Suprapubic skin (tissue), 4 donors: ENCODE results near the gene SLC2A4RG. TPM values are rescaled to one million over a fixed set of nuclear protein-coding genes. Genes with fewer than 3 reads are reported as not detected.

Experiments used
- DNase-seq, 2 donors: peaks; one replicate each; pipeline ENCODE4 v3.0.0-alpha.2; 2019; ENCODE audit warnings: low spot score in 2 of 2
- H3K27ac ChIP-seq: fragments of 200-600 bp; sonication (generic); one replicate; pipeline ENCODE4 v1.5.1; 2019
- H3K27me3 ChIP-seq: fragments of 200-600 bp; sonication (generic); one replicate; pipeline ENCODE4 v1.5.1; 2019
- H3K36me3 ChIP-seq: fragments of 200-600 bp; sonication (generic); one replicate; pipeline ENCODE4 v1.5.1; 2019
- H3K4me1 ChIP-seq: fragments of 200-600 bp; sonication (generic); one replicate; pipeline ENCODE4 v1.5.1; 2019
- H3K4me3 ChIP-seq: fragments of 200-600 bp; sonication (generic); one replicate; pipeline ENCODE4 v1.5.1; 2019; ENCODE audit warnings: mild to moderate bottlenecking
- H3K9me3 ChIP-seq: fragments of 200-600 bp; sonication (generic); one replicate; pipeline ENCODE4 v1.5.1; 2019
- CTCF ChIP-seq, 2 donors: fragments of 200-600 bp in 1 of 2; fragments of 450-650 bp in 1 of 2; sonication (generic) in 1 of 2; IDR thresholded peaks; one replicate each; pipeline ENCODE4 v1.5.1; 2016 to 2019; ENCODE audit warnings: antibody characterized with exemption in 2 of 2, mild to moderate bottlenecking in 1 of 2, moderate library complexity in 1 of 2
- EP300 ChIP-seq: sonication (generic); formaldehyde crosslinking; IDR thresholded peaks from one replicate; pipeline ENCODE4 v1.6.1; 2017; ENCODE audit warnings: antibody characterized with exemption
- POLR2A ChIP-seq, 2 donors: fragments of 450-650 bp; IDR thresholded peaks; one replicate each; pipeline ENCODE4 v1.6.1; 2017; ENCODE audit warnings: antibody characterized with exemption in 2 of 2, mild to moderate bottlenecking in 2 of 2, moderate library complexity in 2 of 2
- POLR2AphosphoS5 ChIP-seq, 3 donors: sonication (generic); formaldehyde crosslinking; IDR thresholded peaks; one replicate each; pipeline ENCODE4 v1.6.1; 2017; ENCODE audit warnings: antibody characterized with exemption in 3 of 3
- WGBS: methylation state at CpG from one replicate; pipeline ENCODE4 v1.1.5; 2018; 5-methylcytosine and 5-hydroxymethylcytosine counted together
- total RNA-seq, 4 donors: library from RNA; depleted of rRNA; stranded (reverse); fragments of >200 nt; gene quantifications; one replicate each; pipeline ENCODE4 v1.1.0, GENCODE V29; 2016

The SLC2A4RG gene
- total RNA-seq, 4 donors from 2014 or later, result 96.9 to 118 (median 107) TPM

- WGBS, result 69% methylated on average over 37 of the region's 40 CpGs
Measured at GRCh38 chr20:63697868-63698545, 41.6 kb upstream of the SLC2A4RG start.

GRCh38 chr20:63698739-63699465, 40.7 kb upstream of the SLC2A4RG start:
- 30% methylated on average over 11 of the region's 19 CpGs for WGBS
- peak overlapping the region; percentile 47 for H3K4me3 ChIP-seq
- H3K36me3 ChIP-seq, result peaks cover 10% of the 10 kb centered on the region
- H3K27me3 ChIP-seq, result no peaks in the 10 kb centered on the region
- peaks cover 57% of the 10 kb centered on the region for H3K4me1 ChIP-seq
- TF ChIP-seq CTCF (IDR thresholded peaks at IDR 0.05), result no peak
- TF ChIP-seq POLR2AphosphoS5 (IDR thresholded peaks at IDR 0.05), result peak in 1 of 3 donors; percentile 37
- H3K9me3 ChIP-seq, result no peaks in the 10 kb centered on the region
- DNase-seq, result peak in 1 of 2 donors; percentile 77
- peak overlapping the region; percentile 86 for H3K27ac ChIP-seq

More at GRCh38 chr20:63697868-63698545, 41.6 kb upstream of the SLC2A4RG start:
- peak overlapping the region; percentile 47 for H3K4me3 ChIP-seq
- H3K9me3 ChIP-seq, result no peaks in the 10 kb centered on the region
- no peak overlapping the region for H3K27ac ChIP-seq
- peaks cover 58% of the 10 kb centered on the region for H3K4me1 ChIP-seq
- H3K27me3 ChIP-seq, result no peaks in the 10 kb centered on the region
- peak in 1 of 2 donors; percentile 65 for DNase-seq
- no peak for TF ChIP-seq POLR2AphosphoS5 (IDR thresholded peaks at IDR 0.05)
- TF ChIP-seq CTCF (IDR thresholded peaks at IDR 0.05), result no peak
- no peak for TF ChIP-seq EP300
- TF ChIP-seq POLR2A (IDR thresholded peaks at IDR 0.05), result no peak
- peaks cover 4% of the 10 kb centered on the region for H3K36me3 ChIP-seq

GRCh38 chr20:63699466-63700198, 39.9 kb upstream of the SLC2A4RG start:
- peaks cover 17% of the 10 kb centered on the region for H3K36me3 ChIP-seq
- no peaks in the 10 kb centered on the region for H3K27me3 ChIP-seq
- 67% methylated on average over 8 of the region's 24 CpGs for WGBS
- TF ChIP-seq POLR2A (IDR thresholded peaks at IDR 0.05), result no peak
- no peak for TF ChIP-seq EP300
- TF ChIP-seq POLR2AphosphoS5 (IDR thresholded peaks at IDR 0.05), result no peak
- no peak for TF ChIP-seq CTCF (IDR thresholded peaks at IDR 0.05)
- H3K27ac ChIP-seq, result peak overlapping the region; percentile 86
- peaks cover 55% of the 10 kb centered on the region for H3K4me1 ChIP-seq
- no peaks in the 10 kb centered on the region for H3K9me3 ChIP-seq
- H3K4me3 ChIP-seq, result no peak overlapping the region
- peak; percentile 75 for DNase-seq

- Histone ChIP-seq H3K27ac (peak overlapping the region; percentile 86), H3K9me3 (no peaks in the 10 kb centered on the region), H3K4me1 (peaks cover 47% of the 10 kb centered on the region), H3K4me3 (no peak overlapping the region), H3K36me3 (peaks cover 25% of the 10 kb centered on the region), H3K27me3 (no peaks in the 10 kb centered on the region)
- 78% methylated on average over 34 of the region's 43 CpGs for WGBS
- peak; percentile 62 to 67 for DNase-seq
- TF ChIP-seq POLR2AphosphoS5 (IDR thresholded peaks at IDR 0.05), result no peak
- no peak for TF ChIP-seq CTCF (IDR thresholded peaks at IDR 0.05)
- no peak for TF ChIP-seq POLR2A (IDR thresholded peaks at IDR 0.05)
- no peak for TF ChIP-seq EP300
Measured at GRCh38 chr20:63700199-63701050, 39.2 kb upstream of the SLC2A4RG start.
